ENCODE results near the gene TMCO4. TPM values are rescaled to one million over a fixed set of nuclear protein-coding genes. Genes with fewer than 3 reads are reported as not detected.

Gene TMCO4
- total and polyA plus RNA-seq, 10 of the 15 experiments (the other 5 are each of a cell fraction or from before 2014, with no cell fraction given) = 2.4 to 20.8 (median 13.0) TPM

DNA sequence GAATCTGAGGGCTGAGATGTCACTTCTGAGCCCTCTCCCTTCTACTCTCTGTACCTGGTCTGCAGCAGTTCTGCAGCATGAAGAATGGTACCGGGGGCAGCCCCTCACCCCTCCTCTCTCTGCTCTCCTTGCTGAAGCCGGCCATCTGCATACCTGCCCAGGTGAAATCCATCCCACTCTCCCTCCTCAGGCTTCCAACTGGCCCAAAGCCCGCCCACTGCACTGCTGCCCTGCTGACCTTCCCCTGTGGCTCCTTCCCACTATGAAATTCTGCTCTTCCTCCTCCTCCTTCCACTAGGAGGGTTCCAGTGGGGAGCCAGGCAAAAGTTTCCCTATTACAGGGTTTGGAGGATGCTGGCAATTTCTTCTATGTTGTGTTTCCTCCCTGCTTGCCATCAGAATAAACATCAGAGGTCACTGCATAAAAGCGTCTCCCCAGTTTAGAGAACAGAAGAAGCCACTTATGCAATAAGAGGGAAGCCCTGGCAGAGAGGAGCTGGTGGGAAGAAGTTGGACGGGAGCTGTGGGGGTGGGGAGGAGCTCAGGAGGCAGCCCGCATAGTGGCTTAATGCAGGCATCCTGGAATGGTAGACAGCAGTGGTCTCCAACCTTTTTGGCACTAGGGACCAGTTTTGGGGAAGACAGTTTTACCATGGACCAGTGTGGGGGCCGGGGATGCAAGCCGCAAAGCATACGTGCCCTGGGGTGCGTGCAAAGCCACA, 30.3 kb downstream of the TMCO4 start:
- in situ Hi-C loops (cut with MboI) (no loop called here), intact Hi-C loops (cut with micrococcal nuclease; ENCODE audit: unreplicated experiment) (no loop called here)
- CTCF ChIA-PET = interaction anchor here (1.4 kb wide), 1 partner anchor 8 kb away, joined by 3 read pairs; no protein-coding TSS in a partner anchor
- RAD21 ChIA-PET (ENCODE audit: unreplicated experiment) = no interaction called here
- H3K9ac ChIP-seq (ENCODE audit: control insufficient read depth, insufficient read depth, low read length) = no peak overlapping the region
- peaks cover 3% of the 10 kb centered on the region for H3K4me1 ChIP-seq (ENCODE audit: control insufficient read depth, insufficient read depth, low read length)
- FAIRE-seq = no peak
- no peaks in the 10 kb centered on the region for H3K9me3 ChIP-seq (replicated peaks; ENCODE audit: control insufficient read depth, insufficient read depth, low read length)
- no peak overlapping the region for H2AFZ ChIP-seq (ENCODE audit: control insufficient read depth, low read depth, low read length)
- H3K27ac ChIP-seq (ENCODE audit: control insufficient read depth, insufficient read depth) = no peak overlapping the region
- no peak for ATAC-seq
- H3K36me3 ChIP-seq (ENCODE audit: control insufficient read depth in 2 of 2, insufficient read depth in 2 of 2, low read length in 1 of 2) = peaks cover 0 to 3% of the 10 kb centered on the region in 2 experiments; a peak in 2 of 4 replicates
- 87% methylated on average over 8 of the region's 10 CpGs for WGBS (ENCODE audit: insufficient coverage, insufficient replicate concordance, low lambda C conversion rate, missing lambda C conversion rate)
- BruUV-seq (replicated peaks) = no TSS peak
- H3K4me2 ChIP-seq (ENCODE audit: control insufficient read depth, insufficient read depth) = no peak overlapping the region
- POLR2A ChIA-PET = no interaction called here
- TF ChIP-seq, protein P1, sequence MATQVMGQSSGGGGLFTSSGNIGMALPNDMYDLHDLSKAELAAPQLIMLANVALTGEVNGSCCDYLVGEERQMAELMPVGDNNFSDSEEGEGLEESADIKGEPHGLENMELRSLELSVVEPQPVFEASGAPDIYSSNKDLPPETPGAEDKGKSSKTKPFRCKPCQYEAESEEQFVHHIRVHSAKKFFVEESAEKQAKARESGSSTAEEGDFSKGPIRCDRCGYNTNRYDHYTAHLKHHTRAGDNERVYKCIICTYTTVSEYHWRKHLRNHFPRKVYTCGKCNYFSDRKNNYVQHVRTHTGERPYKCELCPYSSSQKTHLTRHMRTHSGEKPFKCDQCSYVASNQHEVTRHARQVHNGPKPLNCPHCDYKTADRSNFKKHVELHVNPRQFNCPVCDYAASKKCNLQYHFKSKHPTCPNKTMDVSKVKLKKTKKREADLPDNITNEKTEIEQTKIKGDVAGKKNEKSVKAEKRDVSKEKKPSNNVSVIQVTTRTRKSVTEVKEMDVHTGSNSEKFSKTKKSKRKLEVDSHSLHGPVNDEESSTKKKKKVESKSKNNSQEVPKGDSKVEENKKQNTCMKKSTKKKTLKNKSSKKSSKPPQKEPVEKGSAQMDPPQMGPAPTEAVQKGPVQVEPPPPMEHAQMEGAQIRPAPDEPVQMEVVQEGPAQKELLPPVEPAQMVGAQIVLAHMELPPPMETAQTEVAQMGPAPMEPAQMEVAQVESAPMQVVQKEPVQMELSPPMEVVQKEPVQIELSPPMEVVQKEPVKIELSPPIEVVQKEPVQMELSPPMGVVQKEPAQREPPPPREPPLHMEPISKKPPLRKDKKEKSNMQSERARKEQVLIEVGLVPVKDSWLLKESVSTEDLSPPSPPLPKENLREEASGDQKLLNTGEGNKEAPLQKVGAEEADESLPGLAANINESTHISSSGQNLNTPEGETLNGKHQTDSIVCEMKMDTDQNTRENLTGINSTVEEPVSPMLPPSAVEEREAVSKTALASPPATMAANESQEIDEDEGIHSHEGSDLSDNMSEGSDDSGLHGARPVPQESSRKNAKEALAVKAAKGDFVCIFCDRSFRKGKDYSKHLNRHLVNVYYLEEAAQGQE (IDR thresholded peaks at IDR 0.05; ENCODE audit: low read depth, low read length) = no peak
- TF ChIP-seq, protein P2, sequence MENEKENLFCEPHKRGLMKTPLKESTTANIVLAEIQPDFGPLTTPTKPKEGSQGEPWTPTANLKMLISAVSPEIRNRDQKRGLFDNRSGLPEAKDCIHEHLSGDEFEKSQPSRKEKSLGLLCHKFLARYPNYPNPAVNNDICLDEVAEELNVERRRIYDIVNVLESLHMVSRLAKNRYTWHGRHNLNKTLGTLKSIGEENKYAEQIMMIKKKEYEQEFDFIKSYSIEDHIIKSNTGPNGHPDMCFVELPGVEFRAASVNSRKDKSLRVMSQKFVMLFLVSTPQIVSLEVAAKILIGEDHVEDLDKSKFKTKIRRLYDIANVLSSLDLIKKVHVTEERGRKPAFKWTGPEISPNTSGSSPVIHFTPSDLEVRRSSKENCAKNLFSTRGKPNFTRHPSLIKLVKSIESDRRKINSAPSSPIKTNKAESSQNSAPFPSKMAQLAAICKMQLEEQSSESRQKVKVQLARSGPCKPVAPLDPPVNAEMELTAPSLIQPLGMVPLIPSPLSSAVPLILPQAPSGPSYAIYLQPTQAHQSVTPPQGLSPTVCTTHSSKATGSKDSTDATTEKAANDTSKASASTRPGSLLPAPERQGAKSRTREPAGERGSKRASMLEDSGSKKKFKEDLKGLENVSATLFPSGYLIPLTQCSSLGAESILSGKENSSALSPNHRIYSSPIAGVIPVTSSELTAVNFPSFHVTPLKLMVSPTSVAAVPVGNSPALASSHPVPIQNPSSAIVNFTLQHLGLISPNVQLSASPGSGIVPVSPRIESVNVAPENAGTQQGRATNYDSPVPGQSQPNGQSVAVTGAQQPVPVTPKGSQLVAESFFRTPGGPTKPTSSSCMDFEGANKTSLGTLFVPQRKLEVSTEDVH (IDR thresholded peaks at IDR 0.05; ENCODE audit: low read depth, partially characterized antibody) = no peak
- TF ChIP-seq, protein P3, sequence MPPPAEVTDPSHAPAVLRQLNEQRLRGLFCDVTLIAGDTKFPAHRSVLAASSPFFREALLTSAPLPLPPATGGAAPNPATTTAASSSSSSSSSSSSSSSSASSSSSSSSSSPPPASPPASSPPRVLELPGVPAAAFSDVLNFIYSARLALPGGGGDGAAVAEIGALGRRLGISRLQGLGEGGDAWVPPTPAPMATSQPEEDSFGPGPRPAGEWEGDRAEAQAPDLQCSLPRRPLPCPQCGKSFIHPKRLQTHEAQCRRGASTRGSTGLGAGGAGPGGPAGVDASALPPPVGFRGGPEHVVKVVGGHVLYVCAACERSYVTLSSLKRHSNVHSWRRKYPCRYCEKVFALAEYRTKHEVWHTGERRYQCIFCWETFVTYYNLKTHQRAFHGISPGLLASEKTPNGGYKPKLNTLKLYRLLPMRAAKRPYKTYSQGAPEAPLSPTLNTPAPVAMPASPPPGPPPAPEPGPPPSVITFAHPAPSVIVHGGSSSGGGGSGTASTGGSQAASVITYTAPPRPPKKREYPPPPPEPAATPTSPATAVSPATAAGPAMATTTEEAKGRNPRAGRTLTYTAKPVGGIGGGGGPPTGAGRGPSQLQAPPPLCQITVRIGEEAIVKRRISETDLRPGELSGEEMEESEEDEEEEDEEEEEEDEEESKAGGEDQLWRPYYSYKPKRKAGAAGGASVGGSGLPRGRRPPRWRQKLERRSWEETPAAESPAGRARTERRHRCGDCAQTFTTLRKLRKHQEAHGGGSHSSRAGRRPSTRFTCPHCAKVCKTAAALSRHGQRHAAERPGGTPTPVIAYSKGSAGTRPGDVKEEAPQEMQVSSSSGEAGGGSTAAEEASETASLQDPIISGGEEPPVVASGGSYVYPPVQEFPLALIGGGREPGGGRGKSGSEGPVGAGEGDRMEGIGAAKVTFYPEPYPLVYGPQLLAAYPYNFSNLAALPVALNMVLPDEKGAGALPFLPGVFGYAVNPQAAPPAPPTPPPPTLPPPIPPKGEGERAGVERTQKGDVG (CRISPR knock-in tag; IDR thresholded peaks at IDR 0.05) = no peak
- TF ChIP-seq CBFB (IDR thresholded peaks at IDR 0.05; ENCODE audit: low read depth) (no peak), PAX5 (IDR thresholded peaks at IDR 0.05; ENCODE audit: borderline replicate concordance, low read depth, low read length) (no peak), NFYB (IDR thresholded peaks at IDR 0.05; ENCODE audit: insufficient read depth, low read depth, low read length) (no peak), CREB1 (IDR thresholded peaks at IDR 0.05; ENCODE audit: low read depth) (no peak), SRF (IDR thresholded peaks at IDR 0.05; ENCODE audit: low read depth in 2 of 2, low read length in 2 of 2) (no peak), EZH2 (IDR thresholded peaks at IDR 0.05; ENCODE audit: borderline replicate concordance, control insufficient read depth, low read depth, low read length) (no peak), BHLHE40 (IDR thresholded peaks at IDR 0.05; ENCODE audit: borderline replicate concordance in 1 of 2, low read depth in 2 of 2, low read length in 1 of 2) (no peak)
- TF ChIP-seq, protein P4, sequence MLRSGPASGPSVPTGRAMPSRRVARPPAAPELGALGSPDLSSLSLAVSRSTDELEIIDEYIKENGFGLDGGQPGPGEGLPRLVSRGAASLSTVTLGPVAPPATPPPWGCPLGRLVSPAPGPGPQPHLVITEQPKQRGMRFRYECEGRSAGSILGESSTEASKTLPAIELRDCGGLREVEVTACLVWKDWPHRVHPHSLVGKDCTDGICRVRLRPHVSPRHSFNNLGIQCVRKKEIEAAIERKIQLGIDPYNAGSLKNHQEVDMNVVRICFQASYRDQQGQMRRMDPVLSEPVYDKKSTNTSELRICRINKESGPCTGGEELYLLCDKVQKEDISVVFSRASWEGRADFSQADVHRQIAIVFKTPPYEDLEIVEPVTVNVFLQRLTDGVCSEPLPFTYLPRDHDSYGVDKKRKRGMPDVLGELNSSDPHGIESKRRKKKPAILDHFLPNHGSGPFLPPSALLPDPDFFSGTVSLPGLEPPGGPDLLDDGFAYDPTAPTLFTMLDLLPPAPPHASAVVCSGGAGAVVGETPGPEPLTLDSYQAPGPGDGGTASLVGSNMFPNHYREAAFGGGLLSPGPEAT (IDR thresholded peaks at IDR 0.05; ENCODE audit: low read depth) = no peak
- no peaks in the 10 kb centered on the region for H4K20me1 ChIP-seq (ENCODE audit: control insufficient read depth, insufficient read depth)
- no peak overlapping the region for H3K4me3 ChIP-seq
- H3K27me3 ChIP-seq (replicated peaks in 1 of 2; ENCODE audit: control insufficient read depth in 2 of 2, insufficient read depth in 2 of 2, low read length in 1 of 2) = no peaks in the 10 kb centered on the region
- no peak for DNase-seq (ENCODE audit: low read depth, low spot score)
- SMC1A ChIA-PET (ENCODE audit: uncharacterized antibody, unreplicated experiment) = no interaction called here
- H3K79me2 ChIP-seq (ENCODE audit: control insufficient read depth, insufficient read depth, low read length) = no peaks in the 10 kb centered on the region
